ENCODE data around the gene IL13RA1. TPM values are rescaled to one million over a fixed set of nuclear protein-coding genes. Genes with fewer than 3 reads are reported as not detected.

The IL13RA1 gene
- total RNA-seq, 1 experiment from 2014 or later = 33.2 TPM

- intact Hi-C loops (cut with micrococcal nuclease; ENCODE audit: unreplicated experiment) = no loop called here
- H3K27me3 Mint-ChIP-seq (ENCODE audit: insufficient read depth, unreplicated experiment) = no peaks in the 10 kb centered on the region
- BruUV-seq (replicated peaks) = no TSS peak
- no peak for TF ChIP-seq CTCF (IDR thresholded peaks at IDR 0.05; ENCODE audit: insufficient read depth in 1 of 2, low read depth in 1 of 2, low read length in 1 of 2, severe bottlenecking in 1 of 2, unreplicated experiment in 1 of 2)
- no peaks in the 10 kb centered on the region for H3K9me3 Mint-ChIP-seq (ENCODE audit: unreplicated experiment)
- H3K27ac Mint-ChIP-seq (ENCODE audit: unreplicated experiment) = no peak overlapping the region
- no peaks in the 10 kb centered on the region for H3K4me1 ChIP-seq
- H3K36me3 Mint-ChIP-seq (ENCODE audit: insufficient read depth, unreplicated experiment) = no peaks in the 10 kb centered on the region
- no peak overlapping the region for H3K4me3 Mint-ChIP-seq (ENCODE audit: unreplicated experiment)
- no peak for DNase-seq
- POLR2A ChIA-PET = no interaction called here
- H3K4me1 Mint-ChIP-seq (ENCODE audit: low read depth, unreplicated experiment) = no peaks in the 10 kb centered on the region
- no peaks in the 10 kb centered on the region for H3K27me3 ChIP-seq (replicated peaks; ENCODE audit: control insufficient read depth, insufficient read depth, low read length)
- no peak overlapping the region for H3K4me3 ChIP-seq (ENCODE audit: low read depth, low read length)
- CTCF ChIA-PET = no interaction called here
- no peaks in the 10 kb centered on the region for H3K9me3 ChIP-seq
- H3K36me3 ChIP-seq (ENCODE audit: control insufficient read depth, insufficient read depth, low read length) = no peaks in the 10 kb centered on the region
Observed at GRCh38 chrX:118760025-118760424, 32.6 kb downstream of the IL13RA1 start.

DNA sequence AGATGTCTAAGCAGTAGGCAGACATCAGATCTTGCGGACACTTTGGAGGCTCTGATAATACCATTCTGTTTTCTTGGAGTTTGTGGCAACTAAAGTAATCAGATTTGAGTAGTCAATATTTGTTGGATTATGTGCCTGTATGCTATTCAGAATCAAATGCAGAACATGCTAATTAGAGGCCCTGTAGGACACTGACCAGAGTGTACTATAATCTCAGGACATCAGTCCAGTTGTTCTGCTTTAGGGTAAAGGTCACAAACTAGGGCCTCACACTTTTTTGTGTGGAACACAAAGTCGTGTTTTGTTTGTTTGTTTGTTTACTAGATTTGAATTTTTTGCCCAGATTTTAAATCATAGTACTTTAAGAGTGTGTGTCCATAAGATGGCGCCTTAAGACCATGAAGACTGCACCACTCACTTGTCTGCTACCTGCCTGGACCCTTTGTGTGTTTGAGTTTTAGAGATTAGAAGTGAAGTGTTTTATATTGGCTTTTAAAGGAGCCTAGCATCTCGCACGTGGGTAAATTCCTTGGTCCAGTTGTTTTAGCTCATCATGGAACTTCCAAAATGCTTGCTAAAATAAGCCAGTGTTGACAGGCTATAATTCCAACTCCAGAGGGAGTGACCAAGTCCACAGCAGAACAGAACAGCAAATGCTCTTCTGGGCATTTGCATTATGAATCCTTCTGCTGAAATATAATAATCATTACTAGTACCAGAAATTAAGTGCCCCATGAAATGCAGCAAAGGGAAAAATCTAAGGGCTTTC, 34.7 kb downstream of the IL13RA1 start:
- BruUV-seq (replicated peaks) = no TSS peak
- intact Hi-C loops (cut with micrococcal nuclease; ENCODE audit: unreplicated experiment) = loop anchor here (1.0 kb wide), 1 partner anchor 45 kb away; no protein-coding TSS in a partner anchor
- no peaks in the 10 kb centered on the region for H3K4me1 ChIP-seq
- no peak overlapping the region for H3K4me3 Mint-ChIP-seq (ENCODE audit: unreplicated experiment)
- TF ChIP-seq CTCF (IDR thresholded peaks at IDR 0.05; ENCODE audit: insufficient read depth in 1 of 2, low read depth in 1 of 2, low read length in 1 of 2, severe bottlenecking in 1 of 2, unreplicated experiment in 1 of 2) = no peak
- no peaks in the 10 kb centered on the region for H3K9me3 ChIP-seq
- ChIA-PET POLR2A (no interaction called here), CTCF (interaction anchor here (0.7 kb wide), 1 partner anchor 118 kb away, joined by 4 read pairs; no protein-coding TSS in a partner anchor)
- no peak overlapping the region for H3K27ac Mint-ChIP-seq (ENCODE audit: unreplicated experiment)
- H3K4me1 Mint-ChIP-seq (ENCODE audit: low read depth, unreplicated experiment) = no peaks in the 10 kb centered on the region
- no peaks in the 10 kb centered on the region for H3K27me3 ChIP-seq (replicated peaks; ENCODE audit: control insufficient read depth, insufficient read depth, low read length)
- no peak overlapping the region for H3K4me3 ChIP-seq (ENCODE audit: low read depth, low read length)
- no peaks in the 10 kb centered on the region for H3K27me3 Mint-ChIP-seq (ENCODE audit: insufficient read depth, unreplicated experiment)
- no peak for DNase-seq
- no peaks in the 10 kb centered on the region for H3K9me3 Mint-ChIP-seq (ENCODE audit: unreplicated experiment)
- H3K36me3 Mint-ChIP-seq (ENCODE audit: insufficient read depth, unreplicated experiment) = no peaks in the 10 kb centered on the region
- no peaks in the 10 kb centered on the region for H3K36me3 ChIP-seq (ENCODE audit: control insufficient read depth, insufficient read depth, low read length)

GRCh38 chrX:118763489-118763888, 36.1 kb downstream of the IL13RA1 start:
- no peaks in the 10 kb centered on the region for H3K9me3 Mint-ChIP-seq (ENCODE audit: unreplicated experiment)
- Histone ChIP-seq H3K4me1 (no peaks in the 10 kb centered on the region), H3K4me3 (ENCODE audit: low read depth, low read length) (no peak overlapping the region), H3K36me3 (ENCODE audit: control insufficient read depth, insufficient read depth, low read length) (no peaks in the 10 kb centered on the region), H3K9me3 (no peaks in the 10 kb centered on the region), H3K27me3 (replicated peaks; ENCODE audit: control insufficient read depth, insufficient read depth, low read length) (no peaks in the 10 kb centered on the region)
- no peaks in the 10 kb centered on the region for H3K27me3 Mint-ChIP-seq (ENCODE audit: insufficient read depth, unreplicated experiment)
- no peak for TF ChIP-seq CTCF (IDR thresholded peaks at IDR 0.05; ENCODE audit: insufficient read depth in 1 of 2, low read depth in 1 of 2, low read length in 1 of 2, severe bottlenecking in 1 of 2, unreplicated experiment in 1 of 2)
- H3K36me3 Mint-ChIP-seq (ENCODE audit: insufficient read depth, unreplicated experiment) = no peaks in the 10 kb centered on the region
- no peak for DNase-seq
- ChIA-PET POLR2A (no interaction called here), CTCF (no interaction called here)
- no peak overlapping the region for H3K27ac Mint-ChIP-seq (ENCODE audit: unreplicated experiment)
- H3K4me1 Mint-ChIP-seq (ENCODE audit: low read depth, unreplicated experiment) = no peaks in the 10 kb centered on the region
- BruUV-seq (replicated peaks) = no TSS peak
- intact Hi-C loops (cut with micrococcal nuclease; ENCODE audit: unreplicated experiment) = no loop called here
- no peak overlapping the region for H3K4me3 Mint-ChIP-seq (ENCODE audit: unreplicated experiment)
